NCI-H2227 (cell line): ENCODE results near the gene FAM43B.

Source experiments
- DNase-seq: peaks from one replicate; lab custom pipeline; 2025; ENCODE audit not compliant: unreplicated experiment; lab: John Stamatoyannopoulos, UW

Gene FAM43B

DNA sequence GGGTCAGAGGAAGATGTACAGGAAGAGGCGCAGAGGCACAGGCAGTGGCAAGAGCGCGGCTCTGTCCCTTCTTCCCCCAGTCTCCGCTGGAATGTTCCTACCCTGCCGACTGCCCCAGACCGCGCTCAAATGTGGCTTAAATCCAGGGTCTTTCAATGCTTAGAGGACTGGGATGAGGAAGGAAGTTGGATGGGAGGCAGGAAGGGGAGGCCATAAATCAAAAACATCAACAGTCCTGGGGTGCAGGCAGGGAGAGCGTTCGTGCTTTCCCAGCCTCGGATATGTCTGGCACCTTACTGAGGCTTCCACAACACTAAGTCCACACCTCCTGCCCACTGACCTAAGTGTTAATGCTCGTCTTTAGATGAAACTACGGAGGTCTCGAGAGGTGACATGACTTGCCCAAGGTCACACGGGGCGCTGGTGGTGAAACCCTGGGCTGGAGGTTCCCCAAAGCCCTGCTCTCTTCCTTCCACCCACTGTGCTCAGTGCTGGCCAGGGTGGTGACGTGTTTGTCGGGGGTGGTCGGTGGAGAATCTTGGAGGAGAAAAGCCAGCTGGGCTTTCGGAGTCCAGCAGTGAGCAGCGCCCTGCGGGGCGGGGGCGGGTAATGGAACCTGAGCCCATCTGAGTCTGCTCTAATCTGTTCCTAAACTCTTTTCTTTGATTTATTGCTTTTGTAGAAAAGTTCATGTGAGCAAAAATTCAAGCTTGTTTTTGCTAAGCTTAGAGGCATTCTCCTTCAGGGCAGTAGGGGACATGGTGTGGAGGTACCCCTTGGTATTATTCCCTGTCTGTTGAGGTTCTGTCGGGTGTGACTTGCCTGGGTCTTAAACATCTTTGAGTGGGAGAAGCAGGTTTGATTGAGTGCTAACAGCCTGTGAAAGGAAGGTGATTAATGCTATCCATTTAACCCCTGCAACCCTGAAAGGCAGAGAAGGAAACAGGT, 37.2 kb downstream of the FAM43B start:
- no peak for DNase-seq

DNA sequence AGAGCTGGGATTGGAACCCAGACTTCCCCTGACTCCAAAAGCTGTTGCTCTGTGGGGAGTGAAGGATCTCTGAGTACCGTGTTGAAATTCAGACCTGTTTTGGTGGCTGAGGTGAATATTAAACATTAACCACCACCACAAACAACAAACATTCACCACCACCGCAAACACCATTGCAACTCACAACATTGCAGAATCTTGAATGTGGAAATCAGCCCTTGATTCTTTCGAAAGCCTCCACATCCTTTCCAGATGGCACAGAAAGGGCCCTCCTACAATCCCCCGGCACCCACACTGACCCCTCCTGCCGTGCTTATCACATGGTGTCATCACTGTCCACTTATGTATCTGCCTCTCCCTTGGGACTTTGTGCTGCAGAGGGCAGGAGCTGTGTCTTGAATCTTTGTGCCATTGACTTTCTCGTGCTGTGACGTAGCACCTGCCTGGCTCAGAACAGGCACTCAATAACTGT, 38.0 kb downstream of the FAM43B start:
- no peak for DNase-seq

DNA sequence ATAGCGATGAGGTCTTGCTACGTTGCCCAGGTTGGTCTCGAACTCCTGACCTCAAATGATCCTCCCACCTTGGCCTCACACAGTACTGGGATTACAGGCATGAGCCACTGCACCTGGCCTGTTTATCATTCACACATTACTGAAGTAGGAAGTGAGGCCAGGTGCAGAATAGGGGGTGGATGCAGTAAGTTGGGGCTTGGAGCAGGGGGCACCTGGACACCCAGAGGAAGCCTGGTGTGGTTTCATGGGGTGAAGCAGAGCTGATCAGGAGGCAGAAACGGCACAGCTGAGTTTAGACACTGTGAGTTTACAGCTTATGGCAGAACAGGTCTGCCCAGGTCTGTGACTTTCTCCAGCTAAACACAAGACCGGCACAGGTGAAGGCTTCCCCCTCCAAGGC, 41.4 kb downstream of the FAM43B start:
- no peak for DNase-seq

- DNase-seq: no peak
Observed at GRCh38 chr1:20594746-20595145, 42.4 kb downstream of the FAM43B start.

DNA sequence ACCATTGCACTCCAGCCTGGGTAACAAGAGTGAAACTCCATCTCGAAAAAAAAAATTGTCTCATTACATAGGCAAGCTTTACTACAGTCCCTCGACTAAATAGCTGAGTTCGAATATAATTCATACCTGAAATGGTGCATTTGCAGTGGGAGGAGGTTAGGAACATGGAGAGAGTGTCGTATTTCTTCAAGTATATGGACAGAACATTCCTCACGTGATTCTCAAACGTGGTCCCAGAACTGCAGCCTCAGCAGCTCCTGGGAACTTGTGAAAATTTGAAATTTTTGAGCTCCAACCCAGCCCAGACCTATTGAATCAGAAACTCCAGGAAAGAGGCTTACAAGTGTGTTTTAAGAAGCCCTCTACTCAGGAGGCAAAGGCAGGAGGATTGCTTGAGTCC, 43.7 kb downstream of the FAM43B start:
- DNase-seq: no peak

- no peak for DNase-seq
Observed at GRCh38 chr1:20597650-20598049, 45.3 kb downstream of the FAM43B start.

GRCh38 chr1:20600156-20600555, 47.8 kb downstream of the FAM43B start:
- DNase-seq: no peak

DNA sequence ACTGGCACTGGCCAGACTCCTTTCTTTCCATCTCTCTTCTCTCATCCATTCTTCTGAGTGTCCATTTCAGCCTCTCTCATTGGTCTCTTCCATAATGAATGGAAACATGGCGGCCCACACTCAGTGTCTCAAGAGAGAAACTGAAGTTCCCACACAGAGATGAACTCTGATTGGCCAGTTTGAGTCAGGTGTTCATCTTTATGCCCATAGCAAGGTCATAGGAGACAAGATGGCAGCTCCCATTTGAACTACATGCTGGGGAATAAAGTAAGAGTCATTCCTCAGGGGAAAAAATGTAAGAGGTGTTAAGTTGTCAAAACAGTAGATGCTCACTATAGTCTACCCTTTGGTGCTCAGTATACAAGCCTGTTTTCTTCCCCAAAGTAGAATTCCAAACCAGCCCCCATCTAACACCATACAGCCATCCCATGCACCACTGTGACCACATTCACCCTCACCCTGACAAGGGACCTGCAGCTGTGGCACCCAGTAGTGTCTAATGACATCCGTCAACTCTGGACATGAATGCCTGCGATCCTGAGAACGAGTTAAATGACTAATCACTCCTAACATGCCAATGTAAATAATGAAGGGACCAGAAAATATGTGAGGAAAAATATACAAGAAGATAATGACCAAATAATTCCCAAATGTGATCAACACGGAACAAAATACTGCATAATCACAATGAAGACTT, 48.9 kb downstream of the FAM43B start:
- DNase-seq: no peak

DNA sequence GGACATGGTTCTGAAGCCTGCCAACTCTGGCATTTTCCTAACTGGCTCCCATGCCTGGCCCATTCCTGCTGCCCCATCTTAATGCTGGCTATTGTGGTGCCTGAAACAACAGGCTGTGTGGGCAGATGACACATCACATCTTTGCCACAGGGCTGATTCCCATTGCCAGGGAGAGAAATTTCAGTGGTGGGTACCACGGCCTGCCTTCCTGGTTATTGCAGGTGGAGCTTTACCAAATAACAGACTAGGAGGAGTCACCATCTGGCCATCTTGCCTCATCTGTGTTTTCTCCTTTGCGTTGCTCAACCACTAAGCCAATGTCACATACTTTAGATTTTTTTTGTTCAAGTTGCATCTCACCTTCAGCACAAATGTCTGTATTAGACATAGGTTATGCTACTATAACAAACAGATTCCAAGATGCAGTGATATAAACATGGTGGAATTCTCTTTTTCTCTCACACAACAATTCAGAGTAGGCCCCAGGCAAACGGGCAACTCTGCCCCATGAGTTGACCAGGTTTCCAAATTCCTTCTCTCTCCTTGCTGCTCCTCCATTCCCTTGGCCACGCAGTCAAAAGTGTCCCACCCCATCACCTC, 50.6 kb downstream of the FAM43B start:
- no peak for DNase-seq

DNA sequence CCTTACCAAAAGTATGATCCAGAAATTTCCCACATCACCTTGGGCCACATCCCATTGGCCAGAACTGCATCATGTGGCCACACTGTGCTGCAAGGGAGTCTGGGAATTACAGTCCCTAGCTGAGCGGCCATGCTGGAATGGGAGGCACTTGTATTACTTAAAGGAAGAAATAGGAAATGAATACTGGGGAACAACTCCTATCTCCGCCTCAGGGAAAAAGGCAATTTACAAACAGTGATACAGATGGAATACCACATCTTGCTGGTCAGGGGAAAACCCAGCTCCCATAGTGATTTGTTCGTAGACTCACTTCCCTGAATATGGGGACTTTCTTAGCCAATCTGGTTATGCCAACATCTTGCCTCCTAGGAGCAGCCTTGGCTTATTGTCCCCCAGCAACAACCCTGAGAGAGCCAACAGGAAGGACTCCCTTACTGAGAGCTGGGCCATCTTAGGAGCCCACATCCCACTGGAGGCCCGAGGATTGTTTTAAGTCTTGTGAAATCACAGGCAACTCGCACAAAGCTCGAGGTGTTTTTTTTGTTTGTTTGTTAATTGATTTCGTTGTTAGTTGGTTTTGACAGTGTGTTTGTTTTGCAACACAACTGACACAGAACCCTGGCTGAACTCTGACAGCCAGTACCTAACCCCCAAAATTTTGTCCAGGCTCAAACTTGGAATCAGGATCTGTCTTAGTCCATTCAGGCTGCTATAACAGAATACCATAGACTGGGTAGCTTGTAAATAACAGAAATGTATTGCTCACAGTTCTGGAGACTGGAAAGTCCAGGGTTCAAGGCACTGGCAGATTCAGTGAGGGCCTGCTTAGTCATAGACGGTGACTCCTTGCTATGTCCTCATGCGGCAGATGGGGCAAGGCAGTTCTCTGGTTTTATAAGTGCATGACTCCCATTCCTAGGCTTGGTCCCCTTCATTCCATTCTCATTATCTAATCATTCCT, 51.4 kb downstream of the FAM43B start:
- DNase-seq: no peak
